CD4-positive, alpha-beta T cell treated with Interleukin-21 for 1 hour (primary cell): ENCODE results near the gene USO1.
"Not testable (repeated sequence)": the region's sequence is repeated elsewhere in the genome, so short reads cannot be mapped to it uniquely, and the experiment has no call there.

ENCODE experiments used
- DNase-seq: peaks from one replicate; pipeline ENCODE4 v3.0.0-alpha.2; 2020

Gene USO1

GRCh38 chr4:75715105-75715799 lies 9.1 kb upstream of the USO1 start:
- no peak for DNase-seq

DNA sequence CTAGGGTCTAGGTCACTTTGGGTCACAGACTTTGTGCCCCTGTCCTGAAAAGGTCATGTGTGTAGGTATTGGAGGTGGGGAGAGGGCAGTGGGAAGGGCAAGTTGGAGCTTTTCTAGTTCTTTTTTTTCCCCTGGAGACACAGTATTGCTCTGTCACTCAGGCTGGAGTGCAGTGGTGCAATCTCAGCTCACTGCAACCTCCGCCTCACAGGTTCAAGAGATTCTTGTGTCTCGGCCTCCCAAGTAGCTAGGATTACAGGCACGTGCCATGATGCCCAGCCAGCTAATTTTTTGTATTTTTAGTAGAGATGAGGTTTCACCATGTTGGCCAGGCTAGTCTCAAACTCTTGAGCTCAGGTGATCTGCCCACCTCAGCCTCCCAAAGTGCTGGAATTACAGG lies 8.3 kb upstream of the USO1 start:
- DNase-seq: not testable (repeated sequence)

- no peak for DNase-seq
These were observed 7.0 kb upstream of the USO1 start for GRCh38 chr4:75717408-75717807.

DNA sequence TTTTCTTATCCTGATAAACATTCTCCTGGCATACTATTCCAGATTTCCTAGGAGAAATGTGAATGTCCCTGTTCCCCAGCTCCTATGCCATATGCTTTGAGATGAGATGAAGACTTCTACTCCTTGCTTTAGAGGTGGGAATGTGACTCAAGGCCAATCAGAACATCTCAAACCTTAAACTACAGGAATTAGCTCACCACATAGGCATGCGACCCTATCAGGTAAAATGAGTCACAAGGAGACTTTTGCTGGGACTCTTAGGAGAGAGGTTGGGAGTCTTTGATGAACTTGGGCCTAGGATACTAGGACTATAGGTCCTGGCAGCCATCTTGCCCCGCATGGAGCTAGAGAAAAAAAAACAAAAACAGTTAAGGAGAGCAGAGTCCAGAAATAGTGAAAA lies 5.8 kb upstream of the USO1 start:
- no peak for DNase-seq

DNA sequence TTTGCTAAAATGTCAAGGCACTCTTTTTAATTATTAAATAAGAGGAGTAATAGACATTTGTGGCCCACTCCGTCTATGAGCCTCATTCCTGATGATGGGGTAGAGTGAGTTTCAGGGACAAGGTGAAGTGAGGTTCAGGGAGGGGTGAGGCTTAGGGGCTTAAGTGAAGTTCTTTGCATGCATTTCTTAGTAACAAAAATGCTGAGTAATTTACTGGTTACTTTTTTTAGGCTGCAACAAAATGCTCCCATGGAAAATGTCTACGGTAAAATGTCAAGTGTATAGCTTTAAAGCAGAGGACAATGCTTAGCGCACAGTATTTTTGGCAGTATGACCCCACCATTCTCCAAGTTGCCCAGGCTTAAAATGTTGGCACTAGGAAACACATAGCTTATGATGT lies 2.0 kb upstream of the USO1 start:
- DNase-seq: no peak

- no peak for DNase-seq
These were observed 963 bp upstream of the USO1 start for GRCh38 chr4:75723163-75724065.

DNA sequence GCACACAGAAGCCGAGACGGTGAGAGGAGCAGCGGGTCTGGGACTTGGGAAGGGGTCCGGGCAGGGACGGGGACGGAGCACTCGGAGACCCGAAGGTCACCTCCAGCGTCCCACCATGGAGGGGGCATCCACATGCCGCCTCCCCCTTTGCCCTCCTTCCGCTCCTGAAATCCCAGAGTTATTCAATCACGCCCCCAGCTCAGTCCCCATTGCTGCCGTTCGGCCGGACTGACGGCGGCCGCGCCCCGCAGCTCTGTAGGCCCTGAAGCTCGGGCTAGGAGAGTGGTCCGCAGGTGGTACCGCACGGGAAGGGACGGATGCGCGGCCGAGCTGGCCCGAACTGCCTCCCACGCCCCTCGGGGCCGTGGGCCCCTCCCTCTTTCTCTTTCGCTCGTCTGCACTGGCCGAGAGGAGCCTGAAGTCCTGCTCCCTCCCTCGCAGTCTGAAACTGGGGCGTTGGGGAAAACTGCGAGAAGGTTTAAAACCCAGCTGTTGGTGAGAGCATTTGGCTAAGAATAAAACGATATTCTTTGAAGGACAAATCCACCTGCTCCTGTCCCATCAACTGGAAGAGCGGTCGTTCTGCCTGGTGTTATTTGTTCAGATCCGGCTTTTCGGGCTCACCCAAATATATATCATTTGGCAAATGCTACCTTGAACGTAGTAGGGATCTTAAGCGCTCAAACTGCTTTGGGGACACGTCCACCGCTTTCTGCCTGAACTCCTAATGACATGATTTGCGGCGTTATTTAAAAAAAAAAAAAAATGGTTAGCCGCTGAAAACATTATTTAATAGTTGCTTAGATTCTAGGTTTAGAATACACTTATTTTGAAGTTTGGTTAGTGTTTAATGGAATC lies 719 bp downstream of the USO1 start:
- DNase-seq: peak; percentile 61

- not testable (repeated sequence) for DNase-seq
These were observed 1.7 kb downstream of the USO1 start for GRCh38 chr4:75725942-75726538.

DNA sequence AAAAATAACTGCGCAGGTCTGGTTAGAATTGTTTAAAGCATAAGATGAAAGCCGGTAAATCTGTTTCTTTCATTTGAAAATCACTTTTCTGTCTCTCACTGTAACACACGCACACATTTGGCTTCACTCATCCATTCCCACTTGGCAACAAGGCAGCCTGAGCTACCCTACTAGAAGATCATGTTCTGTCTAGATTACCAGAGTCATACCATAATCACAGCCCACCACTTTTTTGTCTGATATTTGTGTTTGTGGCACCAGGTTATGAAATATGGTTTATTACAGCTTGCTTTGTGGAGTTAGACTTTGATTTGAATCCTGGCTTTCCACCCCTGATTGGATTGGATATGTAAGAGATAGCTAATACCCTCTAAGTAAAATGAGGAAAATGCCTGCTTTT lies 2.2 kb downstream of the USO1 start:
- no peak for DNase-seq

DNA sequence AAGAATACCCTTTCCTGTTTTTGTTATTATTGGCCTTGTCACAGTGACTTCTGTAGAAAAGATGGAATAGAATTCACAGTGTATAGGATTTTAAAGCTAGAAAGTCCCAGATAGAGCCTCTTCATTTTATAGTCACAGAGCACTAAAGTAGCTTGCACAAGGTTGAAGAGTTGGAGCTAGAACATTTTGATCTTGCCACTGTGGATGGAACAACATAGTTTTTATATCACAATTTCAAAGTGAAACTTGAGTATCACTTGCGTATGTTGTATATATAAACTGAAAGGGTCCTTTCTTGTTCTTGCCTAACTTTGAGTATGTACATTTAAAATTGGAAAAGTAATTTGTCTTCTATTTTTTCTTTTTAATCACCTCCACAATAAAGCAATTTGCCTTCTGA lies 2.7 kb downstream of the USO1 start:
- no peak for DNase-seq

GRCh38 chr4:75729836-75730235 lies 5.5 kb downstream of the USO1 start:
- no peak for DNase-seq

- DNase-seq: no peak
These were observed 9.0 kb downstream of the USO1 start for GRCh38 chr4:75733369-75733768.

GRCh38 chr4:75735525-75735924 lies 11.1 kb downstream of the USO1 start:
- no peak for DNase-seq

GRCh38 chr4:75736862-75737261 lies 12.5 kb downstream of the USO1 start:
- no peak for DNase-seq

- DNase-seq: no peak
These were observed 13.0 kb downstream of the USO1 start for GRCh38 chr4:75737398-75737797.

DNA sequence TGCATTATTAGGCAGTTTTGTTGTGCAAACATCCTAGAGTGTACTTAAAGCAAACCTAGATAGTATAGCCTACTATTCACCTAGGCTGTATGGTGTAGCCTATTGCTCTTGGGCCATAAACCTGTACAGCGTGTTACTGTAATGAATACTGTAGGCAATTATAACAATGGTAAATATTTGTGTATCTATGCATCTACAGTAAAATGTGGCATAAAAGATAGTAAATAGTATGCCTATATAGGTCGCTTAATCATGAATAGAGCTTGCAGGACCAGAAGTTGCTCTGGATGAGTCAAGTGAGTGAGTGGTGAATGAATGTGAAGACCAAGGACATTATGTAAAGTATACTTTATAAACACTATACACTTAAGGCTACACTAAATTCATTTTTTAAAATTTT lies 16.6 kb downstream of the USO1 start:
- no peak for DNase-seq

DNA sequence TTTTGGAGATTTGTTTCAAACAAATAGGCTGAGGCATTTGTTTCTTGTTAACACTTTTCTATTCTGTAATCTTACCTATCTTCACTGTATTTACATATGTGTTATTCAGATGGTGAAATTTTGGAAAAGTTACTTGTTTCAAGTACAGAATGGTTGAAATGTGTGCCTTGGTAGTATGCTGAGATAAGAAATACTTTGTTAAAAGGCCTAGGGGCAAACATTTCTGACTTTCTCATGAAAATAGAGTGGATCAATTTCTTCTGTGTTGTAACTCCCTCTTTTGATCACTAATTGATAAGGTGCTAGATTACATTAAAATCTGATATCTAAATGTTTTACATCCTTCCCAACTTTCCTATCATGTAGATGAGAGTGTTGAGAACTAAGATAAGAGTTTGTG lies 18.1 kb downstream of the USO1 start:
- no peak for DNase-seq

- DNase-seq: no peak
These were observed 20.8 kb downstream of the USO1 start for GRCh38 chr4:75745161-75745560.

DNA sequence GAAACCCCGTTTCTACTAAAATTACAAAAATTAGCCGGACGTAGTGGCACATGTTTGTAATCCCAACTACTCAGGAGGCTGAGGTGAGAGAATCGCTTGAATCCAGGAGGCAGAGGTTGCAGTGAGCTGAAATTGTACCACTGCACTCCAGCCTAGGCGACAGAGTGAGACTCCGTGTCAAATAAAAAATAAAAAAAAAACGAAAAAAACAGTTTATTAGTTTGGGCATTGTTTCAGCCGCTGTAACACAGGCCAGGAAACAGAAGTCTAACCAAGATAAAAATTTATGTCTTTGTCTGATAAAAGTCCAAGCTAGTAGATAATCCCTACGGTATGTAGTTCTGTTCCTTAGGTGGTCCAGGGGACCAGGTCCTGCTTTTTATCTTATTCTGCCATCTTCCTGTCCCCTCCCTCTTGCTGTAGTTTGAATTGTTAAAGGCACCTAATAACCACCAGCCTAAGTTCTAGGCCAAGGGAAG lies 21.4 kb downstream of the USO1 start:
- DNase-seq: no peak

DNA sequence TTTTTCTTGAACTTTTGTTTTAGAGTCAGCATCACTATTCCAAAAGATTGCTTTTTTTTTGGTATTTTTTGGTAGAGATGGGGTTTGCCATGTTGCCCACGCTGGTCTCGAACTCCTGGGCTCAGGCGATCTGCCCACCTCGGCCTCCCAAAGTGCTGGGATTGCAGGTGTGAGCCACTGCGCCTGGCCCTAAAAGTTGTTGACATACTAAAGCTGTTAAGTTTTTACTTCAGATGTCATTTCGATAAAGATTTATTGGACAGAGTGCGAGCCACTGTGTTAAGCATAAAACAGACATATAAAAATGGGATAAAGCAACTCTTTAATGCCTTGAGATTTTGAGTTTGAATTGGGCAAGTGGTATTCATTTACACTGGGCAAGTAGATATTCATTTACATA lies 28.3 kb downstream of the USO1 start:
- DNase-seq: no peak

DNA sequence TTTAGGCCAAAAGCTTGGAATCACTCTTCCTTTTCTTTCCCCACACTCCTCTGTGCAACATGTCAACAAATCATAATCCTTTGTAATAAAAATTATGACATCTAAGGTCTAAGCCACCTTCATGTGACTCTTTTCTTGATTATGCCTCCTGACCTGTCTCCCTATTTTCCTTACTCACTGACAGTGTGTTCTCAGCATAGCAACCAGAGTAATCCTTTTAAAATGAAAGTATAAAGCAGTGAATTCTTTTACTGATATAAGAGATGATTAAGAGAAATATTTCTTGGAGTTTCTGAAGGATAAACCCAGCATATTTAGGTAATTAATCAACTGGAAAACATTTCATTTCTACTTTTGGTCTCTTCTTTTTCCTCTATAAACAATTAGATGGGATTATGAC lies 44.7 kb downstream of the USO1 start:
- DNase-seq: no peak

- no peak for DNase-seq
These were observed 47.2 kb downstream of the USO1 start for GRCh38 chr4:75771607-75772006.

DNA sequence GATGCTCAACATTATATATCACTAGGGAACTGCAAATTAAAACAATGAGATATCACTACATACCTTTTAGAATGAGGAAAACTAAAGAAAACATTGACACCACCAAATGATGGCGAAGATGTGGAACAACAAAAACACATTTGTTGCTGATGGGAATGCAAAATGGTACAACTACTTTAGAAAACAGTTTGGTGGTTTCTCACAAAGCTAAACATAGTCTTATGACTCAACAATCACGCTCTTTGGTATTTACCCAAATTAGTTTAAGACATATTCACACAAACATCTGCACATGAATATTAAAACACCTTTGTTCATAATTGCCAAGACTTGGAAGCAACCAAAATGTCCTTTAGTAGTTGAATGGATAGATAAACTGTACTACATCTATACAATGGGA lies 53.2 kb downstream of the USO1 start:
- no peak for DNase-seq
